Gastroesophageal sphincter (tissue), 3 donors: Measurements from ENCODE around the gene LDLRAD2.

Source experiments
- EP300 ChIP-seq: sonication (generic); formaldehyde crosslinking; IDR thresholded peaks from one replicate; pipeline ENCODE4 v1.6.1; 2017; ENCODE audit warnings: antibody characterized with exemption, mild to moderate bottlenecking
- POLR2AphosphoS5 ChIP-seq: sonication (generic); formaldehyde crosslinking; IDR thresholded peaks from one replicate; pipeline ENCODE4 v1.6.1; 2017; ENCODE audit warnings: antibody characterized with exemption
- TF ChIP-seq, protein P1 (sequence below), 4 experiments: fragments of 200-600 bp in 2 of 4; fragments of 450-650 bp in 2 of 4; sonication (generic) in 1 of 4; IDR thresholded peaks; one replicate each; pipeline ENCODE4 v1.5.1; 2017 to 2019; ENCODE audit warnings: antibody characterized with exemption in 4 of 4, mild to moderate bottlenecking in 2 of 4, moderate library complexity in 2 of 4

DNA sequence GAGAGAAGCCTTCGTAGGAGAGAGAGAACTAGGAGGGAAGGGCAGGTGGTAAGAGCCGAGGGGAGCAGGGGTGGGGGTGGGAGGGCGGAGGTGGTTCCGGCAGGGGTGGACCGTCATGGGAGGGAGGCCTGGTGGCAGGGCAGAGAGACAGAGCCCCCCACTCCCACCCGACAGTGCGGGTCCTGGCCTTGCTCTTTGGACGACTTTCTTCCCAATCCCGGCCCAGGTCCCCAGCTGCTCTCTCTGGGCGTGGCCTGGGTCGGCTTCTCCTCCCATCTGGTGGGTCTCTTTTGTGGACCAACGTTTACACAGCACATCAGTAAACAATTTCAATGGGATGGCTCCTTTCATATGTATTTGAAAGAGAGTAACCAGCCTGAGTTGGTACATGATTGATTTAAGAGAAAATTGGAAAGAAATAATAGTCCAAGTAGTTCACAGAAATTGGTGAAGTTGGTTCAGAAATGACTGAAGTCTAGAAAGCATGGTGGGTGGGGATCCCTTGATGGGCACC, 56.9 kb downstream of the LDLRAD2 start:
- TF ChIP-seq EP300 (no peak), POLR2AphosphoS5 (no peak)
- TF ChIP-seq, protein P1, sequence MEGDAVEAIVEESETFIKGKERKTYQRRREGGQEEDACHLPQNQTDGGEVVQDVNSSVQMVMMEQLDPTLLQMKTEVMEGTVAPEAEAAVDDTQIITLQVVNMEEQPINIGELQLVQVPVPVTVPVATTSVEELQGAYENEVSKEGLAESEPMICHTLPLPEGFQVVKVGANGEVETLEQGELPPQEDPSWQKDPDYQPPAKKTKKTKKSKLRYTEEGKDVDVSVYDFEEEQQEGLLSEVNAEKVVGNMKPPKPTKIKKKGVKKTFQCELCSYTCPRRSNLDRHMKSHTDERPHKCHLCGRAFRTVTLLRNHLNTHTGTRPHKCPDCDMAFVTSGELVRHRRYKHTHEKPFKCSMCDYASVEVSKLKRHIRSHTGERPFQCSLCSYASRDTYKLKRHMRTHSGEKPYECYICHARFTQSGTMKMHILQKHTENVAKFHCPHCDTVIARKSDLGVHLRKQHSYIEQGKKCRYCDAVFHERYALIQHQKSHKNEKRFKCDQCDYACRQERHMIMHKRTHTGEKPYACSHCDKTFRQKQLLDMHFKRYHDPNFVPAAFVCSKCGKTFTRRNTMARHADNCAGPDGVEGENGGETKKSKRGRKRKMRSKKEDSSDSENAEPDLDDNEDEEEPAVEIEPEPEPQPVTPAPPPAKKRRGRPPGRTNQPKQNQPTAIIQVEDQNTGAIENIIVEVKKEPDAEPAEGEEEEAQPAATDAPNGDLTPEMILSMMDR (IDR thresholded peaks at IDR 0.05) = no peak
